Left lung (tissue), 10 donors: ENCODE data around the gene PRUNE2. TPM values are rescaled to one million over a fixed set of nuclear protein-coding genes. Genes with fewer than 3 reads are reported as not detected.

Experiments
- ATAC-seq: fragments of 200-7000 bp; cut with Tn5 transposase; one replicate; pipeline ENCODE4 v1.9.1; 2020; ENCODE audit warnings: moderate library complexity
- DNase-seq, 4 donors: peaks; one replicate each; pipeline ENCODE4 v3.0.0-alpha.2; 2013 to 2020
- H3K27ac ChIP-seq, 2 donors: fragments of 200-600 bp; sonication (generic) in 1 of 2; one replicate each; pipeline versions ENCODE4 v1.5.0 to v1.8.0; 2020 to 2021
- H3K27me3 ChIP-seq, 2 donors: fragments of 200-600 bp; sonication (generic) in 1 of 2; one replicate each; pipeline versions ENCODE4 v1.5.0 to v1.8.0; 2020 to 2021
- H3K36me3 ChIP-seq, 2 donors: fragments of 200-600 bp; sonication (generic) in 1 of 2; one replicate each; pipeline versions ENCODE4 v1.5.0 to v1.8.0; 2020 to 2021
- H3K4me1 ChIP-seq, 2 donors: fragments of 200-600 bp; one replicate each; pipeline ENCODE4 v1.8.0; 2021
- H3K4me3 ChIP-seq, 2 donors: fragments of 200-600 bp; sonication (generic) in 1 of 2; one replicate each; pipeline versions ENCODE4 v1.5.0 to v1.8.0; 2020 to 2021; ENCODE audit warnings: mild to moderate bottlenecking in 1 of 2
- H3K9me3 ChIP-seq, 2 donors: fragments of 200-600 bp; sonication (generic) in 1 of 2; one replicate each; pipeline versions ENCODE4 v1.5.0 to v1.8.0; 2020 to 2021
- CTCF ChIP-seq, 2 donors: fragments of 200-600 bp; sonication (generic) in 1 of 2; IDR thresholded peaks; one replicate each; pipeline versions ENCODE4 v1.5.0 to v1.8.0; 2021; ENCODE audit warnings: antibody characterized with exemption in 2 of 2
- intact Hi-C, 2 donors: fragments of 100-400 bp; cut with DNase I; formaldehyde crosslinking; loops; one replicate each; pipeline versions ENCODE4 v1.11.2 to v1.14.2; 2022
- polyA plus RNA-seq, 6 donors: library from polyadenylated mRNA; unstranded; fragments of 120-200 nt; gene quantifications; one replicate each; pipeline ENCODE4 v1.2.1, GENCODE V29; 2013; ENCODE audit not compliant: insufficient read length in 6 of 6
- total RNA-seq, 2 donors: library from RNA; stranded (reverse); fragmentation: NEBNext Ultra II Directional; extraction: Animal tissue kit (Norgen Biotek cat#: 25700); gene quantifications; one replicate each; pipeline ENCODE4 v1.2.1, GENCODE V29; 2021
- donor health status: DM: no; HTN: yes; CAD: no.
- donor health status: DM: no; HTN: no; CAD: no.

The PRUNE2 gene
- total and polyA plus RNA-seq, 8 donors = 2.0 to 17.7 (median 4.1) TPM

GRCh38 chr9:76585487-76586389 lies 320.2 kb downstream of the PRUNE2 start:
- H3K36me3 ChIP-seq = no peaks in the 10 kb centered on the region
- peak overlapping the region in 1 of 2 donors; percentile 51 for H3K27ac ChIP-seq
- ATAC-seq = no peak
- intact Hi-C loops = no loop called here
- DNase-seq = no peak
- H3K27me3 ChIP-seq = no peaks in the 10 kb centered on the region
- H3K4me1 ChIP-seq = peaks cover 0 to 13% of the 10 kb centered on the region in 2 donors
- TF ChIP-seq CTCF (IDR thresholded peaks at IDR 0.05) = no peak
- H3K4me3 ChIP-seq = no peak overlapping the region
- H3K9me3 ChIP-seq = no peaks in the 10 kb centered on the region

DNA sequence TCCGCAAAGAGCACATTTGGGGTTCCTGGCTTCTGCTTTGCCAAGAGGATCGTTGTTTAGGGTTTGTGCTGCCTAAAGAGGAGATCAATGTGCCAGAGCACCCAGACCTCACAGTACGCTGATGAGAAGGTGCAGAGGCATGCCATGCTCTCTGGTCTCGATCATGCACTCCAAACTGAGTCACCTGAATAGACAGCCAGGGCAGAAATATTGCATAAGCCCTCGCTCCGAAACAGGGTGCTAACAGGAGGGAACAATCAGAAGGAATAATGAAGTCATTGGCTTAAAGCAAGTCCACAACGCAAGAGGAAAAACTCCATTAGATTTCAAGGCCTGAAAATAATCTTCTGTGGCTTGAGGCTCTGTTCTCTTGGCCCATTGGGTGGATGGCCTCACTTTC lies 322.7 kb downstream of the PRUNE2 start:
- Histone ChIP-seq H3K27ac (no peak overlapping the region), H3K27me3 (no peaks in the 10 kb centered on the region), H3K4me3 (no peak overlapping the region), H3K4me1 (peaks cover 0 to 27% of the 10 kb centered on the region in 2 donors), H3K36me3 (no peaks in the 10 kb centered on the region), H3K9me3 (no peaks in the 10 kb centered on the region)
- DNase-seq = no peak
- no peak for ATAC-seq
- TF ChIP-seq CTCF (IDR thresholded peaks at IDR 0.05) = no peak
- intact Hi-C loops = no loop called here

DNA sequence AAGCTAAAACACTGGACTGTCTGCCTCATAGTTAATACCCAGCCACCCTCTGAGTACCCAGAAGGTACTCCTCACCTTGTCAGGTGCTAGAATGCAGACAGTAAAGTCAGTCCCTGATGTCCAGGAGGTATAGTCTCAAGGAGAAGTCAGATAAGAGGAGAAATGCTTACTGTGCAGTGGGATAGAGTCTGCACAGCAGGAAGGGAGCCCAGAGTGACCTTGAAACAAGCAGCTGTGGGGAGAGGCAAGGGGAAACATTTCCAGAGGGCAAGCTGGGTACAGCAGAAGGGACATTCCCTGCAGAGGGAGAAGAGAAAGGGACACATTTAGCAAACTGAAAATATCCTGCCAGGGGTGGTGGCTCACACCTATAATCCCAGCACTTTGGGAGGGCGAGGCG lies 324.2 kb downstream of the PRUNE2 start:
- DNase-seq (no peak), ATAC-seq (no peak)
- no peaks in the 10 kb centered on the region for H3K36me3 ChIP-seq
- no peaks in the 10 kb centered on the region for H3K9me3 ChIP-seq
- TF ChIP-seq CTCF (IDR thresholded peaks at IDR 0.05) = no peak
- peaks cover 0 to 27% of the 10 kb centered on the region in 2 donors for H3K4me1 ChIP-seq
- H3K4me3 ChIP-seq = no peak overlapping the region
- intact Hi-C loops = no loop called here
- no peak overlapping the region for H3K27ac ChIP-seq
- no peaks in the 10 kb centered on the region for H3K27me3 ChIP-seq

DNA sequence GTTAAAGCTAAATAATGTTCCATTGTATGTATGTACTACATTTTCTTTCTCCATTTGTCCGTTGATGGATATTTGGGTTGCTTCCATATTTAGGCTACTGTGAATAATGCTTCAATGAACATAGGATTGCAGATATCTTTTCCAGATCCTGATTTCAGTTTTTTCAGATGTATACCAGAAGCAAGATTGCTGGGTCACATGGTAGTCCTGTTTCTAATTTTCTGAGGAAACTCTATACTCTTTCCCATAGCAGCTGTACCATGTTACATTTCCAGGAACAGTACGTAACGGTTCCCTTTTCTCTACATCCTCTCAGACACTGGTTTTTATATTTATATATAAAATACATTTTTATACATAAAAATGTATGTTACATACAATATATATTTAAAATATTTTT lies 325.1 kb downstream of the PRUNE2 start:
- peaks cover 0 to 29% of the 10 kb centered on the region in 2 donors for H3K4me1 ChIP-seq
- no peaks in the 10 kb centered on the region for H3K27me3 ChIP-seq
- no peak for TF ChIP-seq CTCF (IDR thresholded peaks at IDR 0.05)
- H3K36me3 ChIP-seq = no peaks in the 10 kb centered on the region
- intact Hi-C loops = no loop called here
- no peak overlapping the region for H3K27ac ChIP-seq
- no peak for ATAC-seq
- DNase-seq = no peak
- H3K9me3 ChIP-seq = no peaks in the 10 kb centered on the region
- H3K4me3 ChIP-seq = no peak overlapping the region

- ATAC-seq (no peak), DNase-seq (no peak)
- no peaks in the 10 kb centered on the region for H3K36me3 ChIP-seq
- no peak for TF ChIP-seq CTCF (IDR thresholded peaks at IDR 0.05)
- no peak overlapping the region for H3K4me3 ChIP-seq
- intact Hi-C loops = no loop called here
- H3K27ac ChIP-seq = no peak overlapping the region
- H3K27me3 ChIP-seq = no peaks in the 10 kb centered on the region
- H3K9me3 ChIP-seq = no peaks in the 10 kb centered on the region
- peaks cover 0 to 23% of the 10 kb centered on the region in 2 donors for H3K4me1 ChIP-seq
These were observed 325.7 kb downstream of the PRUNE2 start for GRCh38 chr9:76580188-76580587.
